Measurements from ENCODE around the gene CLEC4M. TPM values are rescaled to one million over a fixed set of nuclear protein-coding genes. Genes with fewer than 3 reads are reported as not detected.

Gene CLEC4M
- total and polyA plus RNA-seq, 2 of the 8 experiments (the other 6 are each of a cell fraction or from before 2014, with no cell fraction given), result not detected

DNA sequence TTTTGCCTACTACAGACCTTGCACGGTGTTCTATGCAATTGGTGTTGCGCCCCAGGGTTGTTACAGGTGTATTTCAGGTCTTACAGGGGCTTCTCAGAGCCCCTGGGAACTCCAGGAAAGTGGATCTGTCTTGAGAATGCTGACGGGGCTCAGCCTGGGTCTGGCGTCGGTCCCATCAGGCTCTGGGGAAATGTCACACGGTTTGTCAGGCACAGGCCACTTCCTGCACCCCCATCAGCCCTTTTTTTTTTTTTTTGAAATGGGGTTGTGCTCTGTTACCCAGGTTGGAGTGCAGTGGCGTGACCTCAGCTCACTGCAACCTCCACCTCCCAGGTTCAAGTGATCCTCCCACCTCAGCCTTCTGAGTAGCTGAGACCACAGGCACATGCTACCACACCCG is 44.4 kb upstream of the CLEC4M start (continued):
- no peak for TF ChIP-seq CHD1 (IDR thresholded peaks at IDR 0.05; ENCODE audit: low read depth, low read length)
- TF ChIP-seq JUND (IDR thresholded peaks at IDR 0.05; ENCODE audit: low read length), result no peak
- TF ChIP-seq TAF1 (IDR thresholded peaks at IDR 0.05; ENCODE audit: low read depth, low read length), result no peak
- no peak for TF ChIP-seq SRF (IDR thresholded peaks at IDR 0.05; ENCODE audit: low read depth, low read length)
- TF ChIP-seq ASH2L (IDR thresholded peaks at IDR 0.05; ENCODE audit: low read length), result no peak

Measured in H1 (cell line).